ENCODE measurements around the gene TANGO6. TPM values are rescaled to one million over a fixed set of nuclear protein-coding genes. Genes with fewer than 3 reads are reported as not detected.
A peak's percentile ranks its signal among the peaks of the same experiment; 100 is the strongest.

Gene TANGO6
- total and polyA plus RNA-seq, 10 of the 15 experiments (the other 5 are each of a cell fraction or from before 2014, with no cell fraction given), result 1.1 to 20.6 (median 11.0) TPM

DNA sequence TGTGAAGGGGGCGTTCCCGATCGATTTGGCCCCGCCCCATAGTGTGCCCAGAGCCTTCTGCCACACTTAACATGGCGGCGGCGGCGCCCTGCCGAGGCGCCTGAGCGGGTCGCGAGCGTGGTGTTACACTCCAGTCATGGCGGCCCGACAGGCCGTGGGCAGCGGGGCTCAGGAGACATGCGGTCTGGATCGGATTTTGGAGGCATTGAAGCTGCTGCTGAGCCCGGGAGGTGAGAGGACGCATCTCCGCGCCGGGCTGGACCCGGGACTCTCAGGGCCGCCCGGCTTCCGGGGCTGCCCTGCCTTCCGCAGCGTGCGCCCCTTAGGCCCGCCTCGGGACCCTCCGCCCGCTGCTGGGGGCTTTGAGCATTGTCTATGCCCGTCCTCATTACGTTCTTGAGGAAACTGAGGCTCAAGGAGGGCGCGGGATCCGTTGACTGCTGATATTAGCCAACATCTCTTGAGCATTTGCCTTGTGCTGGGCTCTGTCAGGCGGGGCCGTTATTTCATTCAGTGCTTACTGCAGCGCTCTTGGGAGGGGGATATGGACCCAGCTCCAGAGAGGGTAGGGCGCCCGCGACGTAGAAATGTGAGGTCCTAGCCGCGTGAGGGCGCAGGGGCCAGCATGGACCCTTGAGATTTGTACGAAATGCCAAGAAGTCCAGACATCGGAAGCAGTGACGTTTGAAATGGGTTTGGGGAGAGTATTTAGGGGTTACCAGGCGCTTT is at the start of gene TANGO6 (continued):
- TF ChIP-seq POLR2AphosphoS2 (IDR thresholded peaks at IDR 0.05; ENCODE audit: low read depth, low read length) (0 out of 2 replicates have a peak, but pooled peaks have one; percentile 48), LARP7 (IDR thresholded peaks at IDR 0.05) (peak; percentile 78), ETV6 (conservative IDR thresholded peaks at IDR 0.05 in 1 of 2, IDR thresholded peaks at IDR 0.05 in 1 of 2; ENCODE audit: borderline replicate concordance in 1 of 2, low read depth in 1 of 2) (no peak), NR2C2 (IDR thresholded peaks at IDR 0.05; ENCODE audit: borderline replicate concordance, control insufficient read depth, insufficient read length, low read depth) (no peak), IKZF2 (IDR thresholded peaks at IDR 0.05) (no peak), HDGF (IDR thresholded peaks at IDR 0.05) (no peak; the same call in 1 of the 2 replicates), SUPT20H (IDR thresholded peaks at IDR 0.05; ENCODE audit: borderline replicate concordance, control insufficient read depth, low read depth, low read length) (no peak), POLR2A (IDR thresholded peaks at IDR 0.05; ENCODE audit: low read depth, low read length) (peak; percentile 97), CBX3 (IDR thresholded peaks at IDR 0.05; ENCODE audit: borderline replicate concordance, low read depth) (no peak), ZSCAN29 (IDR thresholded peaks at IDR 0.05) (no peak), HDAC6 (IDR thresholded peaks at IDR 0.05; ENCODE audit: unreplicated experiment) (no peak)
- TF ChIP-seq, protein P1, sequence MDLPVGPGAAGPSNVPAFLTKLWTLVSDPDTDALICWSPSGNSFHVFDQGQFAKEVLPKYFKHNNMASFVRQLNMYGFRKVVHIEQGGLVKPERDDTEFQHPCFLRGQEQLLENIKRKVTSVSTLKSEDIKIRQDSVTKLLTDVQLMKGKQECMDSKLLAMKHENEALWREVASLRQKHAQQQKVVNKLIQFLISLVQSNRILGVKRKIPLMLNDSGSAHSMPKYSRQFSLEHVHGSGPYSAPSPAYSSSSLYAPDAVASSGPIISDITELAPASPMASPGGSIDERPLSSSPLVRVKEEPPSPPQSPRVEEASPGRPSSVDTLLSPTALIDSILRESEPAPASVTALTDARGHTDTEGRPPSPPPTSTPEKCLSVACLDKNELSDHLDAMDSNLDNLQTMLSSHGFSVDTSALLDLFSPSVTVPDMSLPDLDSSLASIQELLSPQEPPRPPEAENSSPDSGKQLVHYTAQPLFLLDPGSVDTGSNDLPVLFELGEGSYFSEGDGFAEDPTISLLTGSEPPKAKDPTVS (IDR thresholded peaks at IDR 0.05; ENCODE audit: low read depth, low read length), result no peak
- TF ChIP-seq, protein P2, sequence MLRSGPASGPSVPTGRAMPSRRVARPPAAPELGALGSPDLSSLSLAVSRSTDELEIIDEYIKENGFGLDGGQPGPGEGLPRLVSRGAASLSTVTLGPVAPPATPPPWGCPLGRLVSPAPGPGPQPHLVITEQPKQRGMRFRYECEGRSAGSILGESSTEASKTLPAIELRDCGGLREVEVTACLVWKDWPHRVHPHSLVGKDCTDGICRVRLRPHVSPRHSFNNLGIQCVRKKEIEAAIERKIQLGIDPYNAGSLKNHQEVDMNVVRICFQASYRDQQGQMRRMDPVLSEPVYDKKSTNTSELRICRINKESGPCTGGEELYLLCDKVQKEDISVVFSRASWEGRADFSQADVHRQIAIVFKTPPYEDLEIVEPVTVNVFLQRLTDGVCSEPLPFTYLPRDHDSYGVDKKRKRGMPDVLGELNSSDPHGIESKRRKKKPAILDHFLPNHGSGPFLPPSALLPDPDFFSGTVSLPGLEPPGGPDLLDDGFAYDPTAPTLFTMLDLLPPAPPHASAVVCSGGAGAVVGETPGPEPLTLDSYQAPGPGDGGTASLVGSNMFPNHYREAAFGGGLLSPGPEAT (IDR thresholded peaks at IDR 0.05; ENCODE audit: low read depth), result 0 out of 2 replicates have a peak, but pooled peaks have one; percentile 33
